ENCODE measurements around the gene FOXL3. TPM values are rescaled to one million over a fixed set of nuclear protein-coding genes. Genes with fewer than 3 reads are reported as not detected.

Gene FOXL3
- polyA plus RNA-seq, 1 experiment = not detected

DNA sequence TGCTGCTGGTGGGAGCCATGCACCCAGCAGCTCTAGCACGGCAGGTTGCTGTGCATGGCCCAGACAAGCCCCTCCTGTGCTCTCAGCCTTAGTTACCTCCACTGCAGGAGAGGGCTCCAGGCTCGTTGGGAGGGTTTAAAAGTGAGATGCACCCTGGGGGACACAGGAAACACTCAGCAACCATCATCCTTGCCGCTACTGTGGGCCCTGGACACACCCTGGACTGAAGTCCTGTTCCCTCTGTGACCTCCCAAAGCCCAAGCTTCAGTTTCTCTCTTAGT is 49.0 kb downstream of the FOXL3 start:
- no peak for TF ChIP-seq CTCF (IDR thresholded peaks at IDR 0.05; ENCODE audit: low read depth, low read length)
- no peak for DNase-seq (ENCODE audit: low read depth, low spot score)
- no peak overlapping the region for H3K27ac ChIP-seq (ENCODE audit: low read depth, low read length)
- ChIA-PET CTCF (interaction anchor here (0.5 kb wide), 1 partner anchor 23 kb away, joined by 5 read pairs; no protein-coding TSS in a partner anchor), POLR2A (no interaction called here)
- H3K9me3 ChIP-seq (ENCODE audit: control insufficient read depth, insufficient read depth, low read length) = peaks cover 34% of the 10 kb centered on the region
- peaks cover 12% of the 10 kb centered on the region for H3K27me3 ChIP-seq (ENCODE audit: control insufficient read depth, insufficient read depth, low read length)
- no peak overlapping the region for H3K4me3 ChIP-seq (ENCODE audit: low read depth, low read length)

GRCh38 chr7:339696-340095 is 49.7 kb downstream of the FOXL3 start:
- CTCF ChIA-PET = no interaction called here

DNA sequence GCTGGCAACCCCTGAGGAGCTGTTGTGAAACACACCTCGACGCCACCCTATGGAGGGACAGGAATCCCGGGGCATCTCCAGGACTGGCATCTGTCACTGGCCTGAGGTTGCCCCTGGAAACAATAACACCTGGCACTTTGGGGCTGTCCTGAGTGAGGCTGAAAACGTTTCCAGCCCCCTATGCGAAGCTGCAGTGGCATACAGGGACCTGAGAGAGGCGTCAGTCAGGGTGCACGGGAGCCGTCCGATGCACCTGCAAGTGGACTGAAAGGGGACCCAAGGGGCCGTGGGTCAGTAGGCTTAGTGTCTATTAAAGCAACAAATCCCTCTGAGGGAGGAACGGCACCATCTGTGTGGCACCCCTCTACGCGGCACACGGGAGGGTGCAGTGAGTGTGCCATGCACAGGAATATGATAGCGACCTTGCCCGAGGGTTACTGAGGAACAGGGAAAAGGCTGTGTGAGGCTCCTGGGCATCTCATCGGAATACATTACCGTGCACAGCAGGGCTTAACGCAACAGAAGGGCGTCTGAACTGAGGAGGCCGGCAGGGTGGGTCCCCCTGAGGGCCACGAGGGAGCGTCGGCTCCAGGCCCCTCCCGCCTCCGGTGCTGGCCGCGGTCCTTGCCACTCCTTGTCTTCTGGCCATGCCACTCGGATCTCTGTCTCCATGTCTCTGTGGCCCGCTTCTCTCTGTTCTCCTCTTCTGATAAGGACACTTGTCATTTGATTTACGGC is 50.4 kb downstream of the FOXL3 start:
- Histone ChIP-seq H3K4me3 (ENCODE audit: low read depth, low read length) (no peak overlapping the region), H3K27me3 (ENCODE audit: control insufficient read depth, insufficient read depth, low read length) (peaks cover 14% of the 10 kb centered on the region), H3K9me3 (ENCODE audit: control insufficient read depth, insufficient read depth, low read length) (peaks cover 30% of the 10 kb centered on the region), H3K27ac (ENCODE audit: low read depth, low read length) (no peak overlapping the region)
- ChIA-PET CTCF (no interaction called here), POLR2A (no interaction called here)
- TF ChIP-seq CTCF (IDR thresholded peaks at IDR 0.05; ENCODE audit: low read depth, low read length) = no peak
- DNase-seq (ENCODE audit: low read depth, low spot score) = no peak

More at GRCh38 chr7:339696-340095, 49.7 kb downstream of the FOXL3 start:
- no peak overlapping the region for H3K4me3 ChIP-seq (ENCODE audit: low read depth, low read length)
- H3K27me3 ChIP-seq (ENCODE audit: control insufficient read depth, insufficient read depth, low read length) = peaks cover 14% of the 10 kb centered on the region
- peaks cover 36% of the 10 kb centered on the region for H3K9me3 ChIP-seq (ENCODE audit: control insufficient read depth, insufficient read depth, low read length)
- no peak overlapping the region for H3K27ac ChIP-seq (ENCODE audit: low read depth, low read length)
- POLR2A ChIA-PET = no interaction called here
- DNase-seq (ENCODE audit: low read depth, low spot score) = no peak
- no peak for TF ChIP-seq CTCF (IDR thresholded peaks at IDR 0.05; ENCODE audit: low read depth, low read length)

Other genes with a start within 250 kb of the FOXL3 start
- 34.5 and 44.6 TPM in 2 replicates for gene FAM20C, start 97.6 kb upstream of the FOXL3 start, polyA plus RNA-seq (2011; rRNA removed)
- gene PDGFA, start 229.7 kb downstream of the FOXL3 start, polyA plus RNA-seq (2011; rRNA removed) = 2.0 and 2.2 TPM in 2 replicates

All from AG04450 (cell line).